Ascending aorta (tissue), 2 donors: ENCODE results near the gene LTBP2. TPM values are rescaled to one million over a fixed set of nuclear protein-coding genes. Genes with fewer than 3 reads are reported as not detected.
A peak's percentile ranks its signal among the peaks of the same experiment; 100 is the strongest.

Experiments used
- DNase-seq, 2 donors: peaks; one replicate each; pipeline ENCODE4 v3.0.0-alpha.2; 2019; ENCODE audit warnings: low spot score in 2 of 2
- H3K27ac ChIP-seq, 2 donors: fragments of 200-600 bp; sonication (generic); one replicate each; pipeline ENCODE4 v1.5.1; 2016 to 2017; ENCODE audit warnings: mild to moderate bottlenecking in 1 of 2
- H3K27me3 ChIP-seq: fragments of 200-600 bp; sonication (generic); one replicate; pipeline ENCODE4 v1.5.1; 2017
- H3K36me3 ChIP-seq, 2 donors: fragments of 200-600 bp; sonication (generic); one replicate each; pipeline ENCODE4 v1.5.1; 2016
- H3K4me1 ChIP-seq, 2 donors: fragments of 200-600 bp; sonication (generic); one replicate each; pipeline ENCODE4 v1.5.1; 2016 to 2017; ENCODE audit warnings: mild to moderate bottlenecking in 1 of 2
- H3K4me3 ChIP-seq, 2 donors: fragments of 200-600 bp; sonication (generic); one replicate each; pipeline ENCODE4 v1.5.1; 2016 to 2017; ENCODE audit warnings: mild to moderate bottlenecking in 1 of 2
- H3K9me3 ChIP-seq, 2 donors: fragments of 200-600 bp; sonication (generic); one replicate each; pipeline ENCODE4 v1.5.1; 2016
- intact Hi-C: fragments of 100-400 bp; cut with DNase I; formaldehyde crosslinking; loops from one replicate; pipeline ENCODE4 v1.15.1; 2023
- total RNA-seq: library from RNA; depleted of rRNA; stranded (reverse); fragments of >200 nt; gene quantifications from one replicate; pipeline ENCODE4 v1.1.0, GENCODE V29; 2016
- TF ChIP-seq, protein P1 (sequence below), 3 experiments: fragments of 200-600 bp in 2 of 3; fragments of 450-650 bp in 1 of 3; sonication (generic) in 2 of 3; IDR thresholded peaks; one replicate each; pipeline ENCODE4 v1.5.1; 2016 to 2019; ENCODE audit warnings: antibody characterized with exemption in 3 of 3, mild to moderate bottlenecking in 1 of 3, moderate library complexity in 1 of 3

The LTBP2 gene
- total RNA-seq, 1 donor from 2014 or later, result 383 TPM

DNA sequence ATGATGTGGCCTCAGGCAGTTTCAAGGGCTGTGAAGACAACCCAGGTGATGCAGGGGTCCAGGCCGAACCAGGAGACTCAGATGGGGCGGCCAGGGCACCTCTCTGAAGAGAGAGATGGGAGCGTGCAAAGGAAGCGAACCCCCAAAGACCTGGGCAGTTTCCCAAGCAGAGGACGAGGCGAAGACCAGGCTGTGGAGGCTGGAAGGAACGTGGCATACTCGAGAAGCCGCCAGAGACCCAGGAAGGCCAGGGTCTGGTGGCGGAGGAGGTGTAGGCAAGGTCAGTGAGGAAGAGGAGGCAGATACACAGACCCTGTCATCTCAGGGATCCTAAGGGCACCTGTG is 24.7 kb downstream of the LTBP2 start:
- H3K27ac ChIP-seq, result peak overlapping the region; percentile 91 to 94
- H3K27me3 ChIP-seq, result no peaks in the 10 kb centered on the region
- TF ChIP-seq, protein P1, sequence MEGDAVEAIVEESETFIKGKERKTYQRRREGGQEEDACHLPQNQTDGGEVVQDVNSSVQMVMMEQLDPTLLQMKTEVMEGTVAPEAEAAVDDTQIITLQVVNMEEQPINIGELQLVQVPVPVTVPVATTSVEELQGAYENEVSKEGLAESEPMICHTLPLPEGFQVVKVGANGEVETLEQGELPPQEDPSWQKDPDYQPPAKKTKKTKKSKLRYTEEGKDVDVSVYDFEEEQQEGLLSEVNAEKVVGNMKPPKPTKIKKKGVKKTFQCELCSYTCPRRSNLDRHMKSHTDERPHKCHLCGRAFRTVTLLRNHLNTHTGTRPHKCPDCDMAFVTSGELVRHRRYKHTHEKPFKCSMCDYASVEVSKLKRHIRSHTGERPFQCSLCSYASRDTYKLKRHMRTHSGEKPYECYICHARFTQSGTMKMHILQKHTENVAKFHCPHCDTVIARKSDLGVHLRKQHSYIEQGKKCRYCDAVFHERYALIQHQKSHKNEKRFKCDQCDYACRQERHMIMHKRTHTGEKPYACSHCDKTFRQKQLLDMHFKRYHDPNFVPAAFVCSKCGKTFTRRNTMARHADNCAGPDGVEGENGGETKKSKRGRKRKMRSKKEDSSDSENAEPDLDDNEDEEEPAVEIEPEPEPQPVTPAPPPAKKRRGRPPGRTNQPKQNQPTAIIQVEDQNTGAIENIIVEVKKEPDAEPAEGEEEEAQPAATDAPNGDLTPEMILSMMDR (IDR thresholded peaks at IDR 0.05), result no peak

GRCh38 chr14:74586681-74587362 is 25.2 kb downstream of the LTBP2 start:
- no peaks in the 10 kb centered on the region for H3K27me3 ChIP-seq
- H3K4me3 ChIP-seq, result no peak overlapping the region
- TF ChIP-seq, protein P1 (IDR thresholded peaks at IDR 0.05), result no peak
- intact Hi-C loops, result no loop called here
- H3K4me1 ChIP-seq, result peaks cover 37 to 85% of the 10 kb centered on the region in 2 donors
- H3K9me3 ChIP-seq, result no peaks in the 10 kb centered on the region
- H3K27ac ChIP-seq, result peak overlapping the region; percentile 91 to 94
- peaks cover 4 to 15% of the 10 kb centered on the region in 2 donors for H3K36me3 ChIP-seq
- DNase-seq, result no peak

More for the DNA sequence above, 24.7 kb downstream of the LTBP2 start:
- no peak for DNase-seq
- H3K36me3 ChIP-seq, result peaks cover 4 to 11% of the 10 kb centered on the region in 2 donors
- H3K4me3 ChIP-seq, result no peak overlapping the region
- peaks cover 40 to 88% of the 10 kb centered on the region in 2 donors for H3K4me1 ChIP-seq
- intact Hi-C loops, result no loop called here
- no peaks in the 10 kb centered on the region for H3K9me3 ChIP-seq

DNA sequence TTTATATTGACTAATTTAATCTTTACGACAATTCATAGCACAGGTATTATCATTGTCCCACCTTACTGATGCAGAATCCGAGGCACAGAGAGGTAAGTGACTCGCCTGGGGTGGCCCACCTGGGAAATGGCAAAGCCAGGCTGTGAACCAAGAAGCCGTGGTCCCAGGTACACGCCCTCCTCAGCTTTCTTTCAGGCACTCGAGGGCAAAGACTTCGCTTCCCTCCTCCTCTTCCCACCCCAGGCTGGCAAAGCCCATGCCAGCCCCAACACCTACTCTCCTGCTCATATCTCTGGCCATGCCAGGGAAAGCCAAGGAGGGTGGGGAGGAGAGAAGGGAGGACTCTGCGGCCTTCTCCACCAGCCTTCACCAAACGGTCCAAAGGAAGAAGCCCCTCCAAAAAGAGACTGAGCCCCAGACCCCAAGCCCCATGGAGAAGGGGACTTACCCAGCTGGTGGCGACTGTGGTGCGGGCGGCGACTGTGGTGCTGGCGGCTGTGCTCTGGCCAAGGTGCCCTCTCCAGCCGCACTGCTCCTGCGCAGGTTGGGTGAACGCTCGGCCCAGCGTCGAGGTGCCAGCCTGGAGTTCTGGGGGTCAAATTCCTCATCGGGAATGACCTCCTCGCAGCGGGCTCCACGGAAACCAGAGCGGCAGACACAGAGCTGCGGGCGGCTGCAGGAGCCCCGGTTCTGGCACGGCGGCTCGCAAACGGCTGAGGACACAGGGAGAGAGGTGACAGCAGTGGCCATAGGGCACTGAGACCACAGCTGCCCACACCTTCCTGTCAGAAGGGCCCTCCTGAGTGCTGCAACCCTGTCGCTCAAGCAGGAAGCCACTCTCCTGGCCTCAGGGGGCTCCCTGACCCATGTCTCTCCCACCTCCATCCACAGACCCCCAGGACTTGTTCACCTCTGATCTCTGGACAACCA is 26.4 kb downstream of the LTBP2 start:
- DNase-seq, result no peak
- Histone ChIP-seq H3K4me3 (no peak overlapping the region), H3K4me1 (peaks cover 37 to 82% of the 10 kb centered on the region in 2 donors), H3K9me3 (no peaks in the 10 kb centered on the region), H3K27ac (peak overlapping the region; percentile 91 to 94), H3K27me3 (no peaks in the 10 kb centered on the region), H3K36me3 (peaks cover 4 to 17% of the 10 kb centered on the region in 2 donors)
- TF ChIP-seq, protein P1 (IDR thresholded peaks at IDR 0.05), result no peak
- intact Hi-C loops, result no loop called here

DNA sequence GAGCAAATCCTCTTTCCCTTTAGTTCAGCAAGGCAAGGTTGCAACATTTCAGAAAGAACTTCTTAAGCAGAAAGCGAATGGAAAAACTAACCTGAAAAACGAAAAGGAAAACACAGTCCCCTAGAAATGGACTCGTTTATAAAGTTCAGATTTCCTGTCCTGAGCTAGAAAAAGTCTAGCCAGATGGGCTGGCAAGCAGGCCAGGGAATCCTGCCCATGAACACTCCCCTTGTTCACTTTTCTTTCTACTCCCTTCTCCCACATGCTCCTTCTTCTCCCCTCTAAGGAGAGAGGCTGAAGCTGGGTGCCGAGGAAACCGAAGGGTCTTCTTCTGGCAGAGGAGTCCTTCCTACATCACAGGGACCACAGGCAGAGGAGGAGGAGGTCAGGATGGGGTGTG is 27.1 kb downstream of the LTBP2 start:
- DNase-seq, result no peak
- Histone ChIP-seq H3K36me3 (peaks cover 4 to 17% of the 10 kb centered on the region in 2 donors), H3K9me3 (no peaks in the 10 kb centered on the region), H3K27ac (peak overlapping the region; percentile 91 to 94), H3K4me1 (peaks cover 41 to 87% of the 10 kb centered on the region in 2 donors), H3K27me3 (no peaks in the 10 kb centered on the region), H3K4me3 (no peak overlapping the region)
- TF ChIP-seq, protein P1 (IDR thresholded peaks at IDR 0.05), result no peak
- intact Hi-C loops, result no loop called here

DNA sequence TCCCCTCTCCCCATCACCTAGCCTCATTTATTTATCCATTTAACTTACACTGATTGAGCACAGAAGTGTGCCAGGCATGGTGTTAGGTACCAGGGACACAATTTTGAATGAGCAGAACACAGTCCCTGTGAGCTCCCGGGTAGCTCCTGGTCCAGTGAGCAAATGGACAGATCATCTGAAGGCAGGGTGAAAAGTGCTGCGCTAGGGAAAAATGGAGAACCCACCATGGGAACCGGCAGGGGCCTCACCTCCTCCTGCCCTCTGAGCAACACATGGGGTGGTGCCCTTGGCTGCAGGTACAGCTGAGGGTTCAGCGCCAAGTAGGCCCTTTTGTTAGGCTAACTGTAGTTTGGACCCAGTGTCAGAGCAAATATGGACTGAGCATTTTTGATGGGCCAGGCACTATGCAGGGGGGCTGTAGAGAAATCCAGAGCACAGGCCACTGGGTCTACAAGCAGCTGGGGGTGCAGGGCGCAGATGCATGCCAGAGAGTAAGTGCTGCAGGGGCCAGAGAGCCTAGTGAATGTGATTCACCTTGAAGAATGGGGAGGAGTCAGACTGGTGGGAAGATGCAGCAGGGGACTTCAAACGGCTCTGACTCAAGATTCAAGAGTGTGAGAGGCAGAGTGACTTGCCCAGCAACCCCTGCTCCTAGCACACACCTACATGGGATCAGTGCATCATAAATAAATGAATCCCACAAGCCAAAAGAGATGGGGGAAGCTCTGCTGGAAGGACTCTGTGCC is 28.2 kb downstream of the LTBP2 start:
- no peak for DNase-seq
- TF ChIP-seq, protein P1 (IDR thresholded peaks at IDR 0.05), result no peak
- peaks cover 4 to 20% of the 10 kb centered on the region in 2 donors for H3K36me3 ChIP-seq
- H3K9me3 ChIP-seq, result no peaks in the 10 kb centered on the region
- no peak overlapping the region for H3K4me3 ChIP-seq
- no peaks in the 10 kb centered on the region for H3K27me3 ChIP-seq
- intact Hi-C loops, result no loop called here
- peaks cover 46 to 88% of the 10 kb centered on the region in 2 donors for H3K4me1 ChIP-seq
- H3K27ac ChIP-seq, result peak overlapping the region; percentile 91 to 94
